GM12873 (cell line): ENCODE data around the gene SHC4.
A peak's percentile ranks its signal among the peaks of the same experiment; 100 is the strongest.

ENCODE experiments used
- TF ChIP-seq, protein P1 (sequence below): IDR thresholded peaks from 2 replicates; pipeline ENCODE4 v1.5.1; 2012; ENCODE audit warnings: low read depth, mild to moderate bottlenecking, moderate library complexity, low read length, control low read depth; ENCODE audit not compliant: insufficient read depth; ENCODE audit errors: missing control alignments

SHC4 gene

DNA sequence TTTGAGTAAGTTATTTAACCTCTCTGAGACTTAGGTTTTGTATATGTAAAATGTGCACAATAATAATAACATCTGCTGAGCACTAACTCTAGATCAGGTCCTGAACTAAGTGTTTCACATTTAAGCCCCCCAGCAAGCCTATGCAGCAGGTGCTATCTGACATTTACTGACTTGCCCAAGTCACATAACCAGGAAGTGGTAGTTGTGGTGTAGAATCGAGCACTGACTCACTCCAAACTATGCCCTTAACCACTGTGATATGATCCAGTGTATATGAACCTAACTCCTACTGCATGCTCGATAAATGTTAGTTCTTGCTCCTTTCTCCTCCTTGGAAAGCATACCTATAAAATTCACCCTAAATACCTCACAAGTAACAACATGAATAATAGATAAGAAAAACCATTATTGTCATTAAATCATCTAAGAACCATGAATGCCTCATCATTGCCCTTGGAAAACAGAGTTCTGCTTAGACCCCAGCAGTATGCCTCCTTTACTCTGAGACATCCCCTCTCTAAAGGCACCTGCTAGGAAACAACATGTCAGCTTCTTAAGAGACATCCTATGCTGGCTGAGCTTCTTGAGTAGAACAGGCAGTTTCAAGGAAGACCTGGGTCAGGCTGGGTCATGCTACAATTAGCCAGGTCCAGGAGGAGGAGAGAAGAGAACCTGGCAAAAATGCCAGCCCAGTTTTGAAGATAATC lies 3.0 kb upstream of the SHC4 start:
- TF ChIP-seq, protein P1, sequence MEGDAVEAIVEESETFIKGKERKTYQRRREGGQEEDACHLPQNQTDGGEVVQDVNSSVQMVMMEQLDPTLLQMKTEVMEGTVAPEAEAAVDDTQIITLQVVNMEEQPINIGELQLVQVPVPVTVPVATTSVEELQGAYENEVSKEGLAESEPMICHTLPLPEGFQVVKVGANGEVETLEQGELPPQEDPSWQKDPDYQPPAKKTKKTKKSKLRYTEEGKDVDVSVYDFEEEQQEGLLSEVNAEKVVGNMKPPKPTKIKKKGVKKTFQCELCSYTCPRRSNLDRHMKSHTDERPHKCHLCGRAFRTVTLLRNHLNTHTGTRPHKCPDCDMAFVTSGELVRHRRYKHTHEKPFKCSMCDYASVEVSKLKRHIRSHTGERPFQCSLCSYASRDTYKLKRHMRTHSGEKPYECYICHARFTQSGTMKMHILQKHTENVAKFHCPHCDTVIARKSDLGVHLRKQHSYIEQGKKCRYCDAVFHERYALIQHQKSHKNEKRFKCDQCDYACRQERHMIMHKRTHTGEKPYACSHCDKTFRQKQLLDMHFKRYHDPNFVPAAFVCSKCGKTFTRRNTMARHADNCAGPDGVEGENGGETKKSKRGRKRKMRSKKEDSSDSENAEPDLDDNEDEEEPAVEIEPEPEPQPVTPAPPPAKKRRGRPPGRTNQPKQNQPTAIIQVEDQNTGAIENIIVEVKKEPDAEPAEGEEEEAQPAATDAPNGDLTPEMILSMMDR, result no peak

GRCh38 chr15:48965972-48966371 lies 2.3 kb upstream of the SHC4 start:
- TF ChIP-seq, protein P1, result peak; percentile 35

DNA sequence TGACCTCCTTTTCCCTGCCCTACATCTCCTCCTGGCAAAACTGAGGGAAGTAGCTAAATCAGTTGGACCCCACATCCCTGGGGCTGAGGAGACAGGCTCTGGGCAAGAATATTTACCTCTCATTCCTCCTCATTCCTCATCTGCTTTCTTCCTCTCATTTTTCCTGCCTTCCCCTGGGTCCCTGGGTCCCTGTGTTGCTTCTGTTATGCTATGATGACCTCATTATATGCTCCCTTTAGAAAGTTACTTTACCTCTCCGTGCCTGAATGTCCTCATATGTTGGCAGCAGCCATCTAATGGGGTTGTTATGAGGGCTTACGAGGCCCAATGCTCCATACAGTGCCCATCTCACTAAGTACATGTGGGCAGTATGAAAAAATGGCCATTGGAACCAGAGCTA lies 1.2 kb upstream of the SHC4 start:
- TF ChIP-seq, protein P1, result no peak

GRCh38 chr15:48962662-48963523 lies 826 bp downstream of the SHC4 start:
- TF ChIP-seq, protein P1, result no peak

GRCh38 chr15:48955967-48956366 lies 7.8 kb downstream of the SHC4 start:
- TF ChIP-seq, protein P1, result no peak

DNA sequence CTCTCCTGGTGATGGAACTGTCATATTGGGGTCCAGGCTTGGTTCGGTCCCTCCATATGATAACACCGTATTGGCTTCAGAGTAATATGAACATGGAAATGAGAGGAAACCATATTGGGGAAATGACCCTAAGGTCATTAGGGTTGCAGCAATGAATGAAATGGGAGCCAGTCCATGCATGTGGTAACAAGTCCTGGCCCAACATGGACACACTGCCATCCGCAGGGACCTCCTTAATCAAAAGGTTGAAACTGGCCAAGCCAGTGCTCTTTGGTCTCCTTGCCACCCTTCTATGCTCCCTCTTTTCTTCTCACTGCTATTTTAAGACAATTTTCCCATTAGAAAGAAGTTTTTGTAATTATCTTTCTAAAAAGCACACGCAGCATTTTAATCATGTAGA lies 8.3 kb downstream of the SHC4 start:
- TF ChIP-seq, protein P1, result no peak

DNA sequence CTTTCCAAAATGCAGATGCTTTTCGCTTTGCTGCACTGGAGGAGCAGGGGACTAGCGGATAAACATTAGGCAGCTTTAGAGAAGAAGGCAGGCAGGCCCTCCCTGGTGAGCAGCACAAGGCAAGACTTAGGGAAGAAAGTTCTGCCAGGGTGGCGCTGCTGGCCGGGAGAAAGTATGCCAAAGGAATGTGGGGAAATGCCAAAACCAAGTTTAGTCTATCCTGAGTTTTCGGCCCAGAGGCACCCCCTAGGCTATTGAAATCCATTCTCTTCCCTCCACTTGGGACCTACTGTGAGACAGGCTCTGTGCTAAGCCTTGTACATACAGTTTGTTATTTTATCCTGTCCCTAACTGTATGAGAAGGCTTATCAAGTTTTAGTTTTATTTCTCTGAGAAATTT lies 9.2 kb downstream of the SHC4 start:
- TF ChIP-seq, protein P1, result no peak
